Measurements from ENCODE around the gene MTIF2.
"Not testable (repeated sequence)": the region's sequence is repeated elsewhere in the genome, so short reads cannot be mapped to it uniquely, and the experiment has no call there.

The MTIF2 gene

DNA sequence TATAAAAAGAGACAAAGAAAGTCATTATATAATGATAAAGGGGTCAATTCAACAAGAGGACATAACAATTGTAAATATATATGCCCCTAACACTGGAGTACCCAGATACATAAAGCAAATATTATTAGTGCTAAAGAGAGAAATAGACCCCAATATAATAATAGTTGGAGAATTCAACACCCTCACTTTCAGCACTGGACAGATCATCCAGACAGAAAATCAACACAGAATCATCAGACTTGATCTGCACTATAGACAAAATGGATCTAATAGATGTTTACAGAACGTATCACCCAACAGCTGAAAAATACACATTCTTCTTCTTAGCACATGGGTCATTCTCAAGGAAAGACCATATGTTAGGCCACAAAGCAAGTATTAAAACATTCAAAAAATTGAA lies 68.6 kb downstream of the MTIF2 start:
- no peak for DNase-seq (ENCODE audit: low read depth, low spot score)

DNA sequence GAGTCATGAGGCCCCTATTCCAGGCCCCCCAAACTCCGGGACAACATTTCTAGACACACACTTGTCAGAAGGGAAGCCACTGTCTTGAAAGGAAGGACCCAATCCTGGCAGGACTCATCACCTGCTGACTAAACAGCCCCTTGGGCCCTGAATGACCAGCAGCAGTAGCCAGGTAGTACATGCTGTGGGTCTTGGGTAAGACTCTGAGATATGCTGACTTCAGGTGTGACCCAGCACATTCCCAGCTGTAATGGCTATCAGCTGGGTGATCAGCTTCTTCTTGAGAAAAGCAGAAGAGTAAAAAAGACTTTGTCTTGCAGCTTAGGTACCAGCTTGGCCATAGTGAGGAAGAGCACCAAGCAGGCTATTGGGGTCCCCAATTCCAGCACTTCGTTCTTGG lies 72.5 kb downstream of the MTIF2 start:
- no peak for DNase-seq (ENCODE audit: low read depth, low spot score)

DNA sequence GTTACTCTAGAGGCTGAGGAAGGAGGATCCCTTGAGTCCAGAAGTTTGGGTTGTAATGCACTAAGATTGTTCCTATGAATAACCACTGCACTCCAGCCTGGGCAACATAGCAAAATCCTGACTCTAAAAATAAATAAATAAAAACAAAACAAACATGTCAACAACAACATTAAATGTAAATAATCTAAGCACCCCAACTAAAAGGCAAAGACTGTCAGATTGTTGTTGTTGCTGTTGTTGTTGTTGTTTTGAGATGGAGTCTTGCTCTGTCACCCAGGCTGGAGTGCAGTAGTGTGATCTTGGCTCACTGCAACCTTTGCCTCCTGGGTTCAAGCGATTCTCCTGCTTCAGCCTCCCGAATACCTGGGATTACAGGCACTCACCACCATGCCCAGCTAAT lies 77.1 kb downstream of the MTIF2 start:
- not testable (repeated sequence) for DNase-seq (ENCODE audit: low read depth, low spot score)

DNA sequence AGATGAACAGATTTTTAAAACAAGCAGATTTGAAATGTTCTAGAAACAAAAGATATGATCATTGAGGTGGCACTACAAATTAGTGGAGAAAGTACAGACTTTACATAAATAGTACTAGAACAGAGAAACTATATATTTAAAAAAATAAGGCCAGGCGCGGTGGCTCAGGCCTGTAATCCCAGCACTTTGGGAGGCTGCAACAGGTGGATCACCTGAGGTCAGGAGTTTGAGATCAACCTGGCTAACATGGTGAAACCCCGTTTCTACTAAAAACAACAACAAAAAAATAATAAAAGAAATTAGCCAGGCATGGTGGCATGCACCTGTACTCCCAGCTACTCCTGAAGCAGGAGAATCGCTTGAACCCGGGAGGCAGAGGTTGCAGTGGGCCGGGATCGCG lies 82.2 kb downstream of the MTIF2 start:
- DNase-seq (ENCODE audit: low read depth, low spot score), result not testable (repeated sequence)
